Ovary (tissue), 9 donors: Measurements from ENCODE around the gene DPYSL5. TPM values are rescaled to one million over a fixed set of nuclear protein-coding genes. Genes with fewer than 3 reads are reported as not detected.

Source experiments
- DNase-seq, 5 donors: peaks; one replicate each; pipeline ENCODE4 v3.0.0-alpha.2; 2019 to 2020
- H3K27ac ChIP-seq, 2 donors: fragments of 200-600 bp; one replicate each; pipeline versions ENCODE4 v1.5.1 to v1.8.0; 2019 to 2022
- H3K27me3 ChIP-seq: fragments of 200-600 bp; one replicate; pipeline ENCODE4 v1.8.0; 2022
- H3K36me3 ChIP-seq: fragments of 200-600 bp; sonication (generic); one replicate; pipeline ENCODE4 v1.5.1; 2019
- H3K4me1 ChIP-seq: one replicate; pipeline ENCODE4 v1.8.1; 2013; ENCODE audit warnings: mild to moderate bottlenecking, moderate library complexity; ENCODE audit not compliant: insufficient read depth
- H3K4me3 ChIP-seq: fragments of 200-600 bp; sonication (generic); one replicate; pipeline ENCODE4 v1.5.1; 2017
- H3K9me3 ChIP-seq, 2 donors: fragments of 200-600 bp in 1 of 2; sonication (generic) in 1 of 2; one replicate each; pipeline versions ENCODE4 v1.5.1 to v1.8.1; 2013 to 2019; ENCODE audit warnings: mild to moderate bottlenecking in 1 of 2, moderate library complexity in 1 of 2
- CTCF ChIP-seq, 3 donors: fragments of 450-650 bp in 2 of 3; fragments of 200-600 bp in 1 of 3; IDR thresholded peaks; one replicate each; pipeline versions ENCODE4 v1.5.1 to v1.8.0; 2016 to 2022; ENCODE audit warnings: antibody characterized with exemption in 3 of 3, mild to moderate bottlenecking in 1 of 3
- EP300 ChIP-seq: sonication (generic); formaldehyde crosslinking; IDR thresholded peaks from one replicate; pipeline ENCODE4 v1.6.1; 2017; ENCODE audit warnings: antibody characterized with exemption
- POLR2A ChIP-seq: fragments of 450-650 bp; IDR thresholded peaks from one replicate; pipeline ENCODE4 v1.6.1; 2017; ENCODE audit warnings: antibody characterized with exemption, mild to moderate bottlenecking, moderate library complexity
- WGBS, 3 donors: extraction: QIAGEN DNeasy Blood & Tissue Kit in 1 of 3; methylation state at CpG; one replicate each; pipeline versions ENCODE4 v1.1.5 to v1.1.7; 2013 to 2017; 5-methylcytosine and 5-hydroxymethylcytosine counted together
- intact Hi-C, 4 donors: fragments of 100-400 bp; cut with DNase I; formaldehyde crosslinking; loops; one replicate each; pipeline versions ENCODE4 v1.11.0 to v1.15.1; 2022 to 2023
- polyA plus RNA-seq, 2 donors: library from polyadenylated mRNA; stranded (reverse); fragments of 200-250 nt in 1 of 2; fragments of 350-450 nt in 1 of 2; fragmentation: Illumina TruSeq in 1 of 2; extraction: RNeasy Lipid Tissue Mini Kit (QIAGEN cat#74804) in 1 of 2; gene quantifications; one replicate each; pipeline ENCODE4 v1.2.3, GENCODE V29; 2013 to 2014
- total RNA-seq, 7 donors: library from RNA; depleted of rRNA in 2 of 7; stranded (reverse); fragments of >200 nt in 2 of 7; fragmentation: NEBNext Ultra II Directional in 3 of 7; extraction: Animal tissue kit (Norgen Biotek cat#: 25700) in 3 of 7; gene quantifications; one replicate each; pipeline versions ENCODE4 v1.1.0 to v1.2.4, GENCODE V29; 2016 to 2023
- donor health status: DM: no; HTN: no; CAD: no; lungs with moderate emphysema.
- donor health status: DM: no; HTN: no; CAD: no.
- donor health status: Bipolar disorder and iron deficiency.
- donor health status: DM: yes; HTN: yes; CAD: no.
- donor health status: DM: no; HTN: no; CAD: no.
- donor health status: DM: yes; HTN: yes; CAD: no.

DPYSL5 gene
- total and polyA plus RNA-seq, 9 donors = 0.05 to 0.78 (median 0.17) TPM; not detected in 3

GRCh38 chr2:26818255-26818654 is 29.7 kb upstream of the DPYSL5 start:
- Histone ChIP-seq H3K27me3 (no peaks in the 10 kb centered on the region), H3K4me3 (no peak overlapping the region), H3K27ac (no peak overlapping the region), H3K4me1 (no peaks in the 10 kb centered on the region), H3K36me3 (no peaks in the 10 kb centered on the region), H3K9me3 (no peaks in the 10 kb centered on the region)
- TF ChIP-seq CTCF (IDR thresholded peaks at IDR 0.05) (no peak), EP300 (no peak), POLR2A (no peak)
- DNase-seq = no peak
- intact Hi-C loops = no loop called here
- WGBS, 3 donors = 67 to 79% (median 77%) methylated on average over 5 of the region's 5 CpGs

- no peaks in the 10 kb centered on the region for H3K36me3 ChIP-seq
- H3K4me3 ChIP-seq = no peak overlapping the region
- no peak overlapping the region for H3K27ac ChIP-seq
- no peak for DNase-seq
- intact Hi-C loops = no loop called here
- TF ChIP-seq POLR2A = no peak
- no peak for TF ChIP-seq CTCF (IDR thresholded peaks at IDR 0.05)
- no peak for TF ChIP-seq EP300
- H3K27me3 ChIP-seq = no peaks in the 10 kb centered on the region
- 59 to 66% (median 64%) methylated on average over 6 of the region's 6 CpGs for WGBS, 3 donors
- no peaks in the 10 kb centered on the region for H3K4me1 ChIP-seq
- no peaks in the 10 kb centered on the region for H3K9me3 ChIP-seq
Observed at GRCh38 chr2:26818972-26819371, 29.0 kb upstream of the DPYSL5 start.

GRCh38 chr2:26820932-26821331 is 27.0 kb upstream of the DPYSL5 start:
- Histone ChIP-seq H3K4me3 (no peak overlapping the region), H3K27ac (no peak overlapping the region), H3K27me3 (no peaks in the 10 kb centered on the region), H3K9me3 (no peaks in the 10 kb centered on the region), H3K36me3 (no peaks in the 10 kb centered on the region), H3K4me1 (no peaks in the 10 kb centered on the region)
- intact Hi-C loops = no loop called here
- no peak for TF ChIP-seq CTCF (IDR thresholded peaks at IDR 0.05)
- TF ChIP-seq POLR2A = no peak
- TF ChIP-seq EP300 = no peak
- 79 to 84% (median 80%) methylated on average over 7 of the region's 7 CpGs for WGBS, 3 donors
- no peak for DNase-seq

GRCh38 chr2:26822877-26823276 is 25.1 kb upstream of the DPYSL5 start:
- H3K27ac ChIP-seq = no peak overlapping the region
- TF ChIP-seq EP300 (no peak), CTCF (IDR thresholded peaks at IDR 0.05) (no peak), POLR2A (no peak)
- H3K27me3 ChIP-seq = no peaks in the 10 kb centered on the region
- WGBS, 3 donors = 77 to 83% (median 82%) methylated on average over 6 of the region's 6 CpGs
- no peak for DNase-seq
- no peak overlapping the region for H3K4me3 ChIP-seq
- H3K9me3 ChIP-seq = no peaks in the 10 kb centered on the region
- no peaks in the 10 kb centered on the region for H3K4me1 ChIP-seq
- no peaks in the 10 kb centered on the region for H3K36me3 ChIP-seq
- intact Hi-C loops = no loop called here
